ENCODE data around the gene ARAP1.

DNA sequence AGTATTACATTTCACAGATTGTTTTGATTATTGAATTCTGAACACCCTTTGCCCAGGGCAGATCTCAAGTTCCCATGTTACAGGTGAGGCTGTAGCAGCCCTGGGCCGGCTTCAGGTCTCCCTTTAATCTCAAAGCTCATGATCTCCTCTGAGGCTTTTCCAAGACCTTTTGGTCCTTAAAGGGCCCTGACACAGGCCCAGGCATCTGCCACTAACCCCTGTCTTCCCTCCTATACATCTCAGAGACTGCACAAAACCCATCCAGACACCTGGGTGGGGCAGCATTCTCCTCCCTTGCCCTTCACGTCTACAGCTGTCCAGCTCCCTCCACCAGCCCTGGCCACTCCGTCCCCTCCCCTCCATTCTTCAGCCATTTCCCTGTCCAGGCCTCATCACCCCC lies 115.8 kb downstream of the ARAP1 start:
- TF ChIP-seq, protein P1, sequence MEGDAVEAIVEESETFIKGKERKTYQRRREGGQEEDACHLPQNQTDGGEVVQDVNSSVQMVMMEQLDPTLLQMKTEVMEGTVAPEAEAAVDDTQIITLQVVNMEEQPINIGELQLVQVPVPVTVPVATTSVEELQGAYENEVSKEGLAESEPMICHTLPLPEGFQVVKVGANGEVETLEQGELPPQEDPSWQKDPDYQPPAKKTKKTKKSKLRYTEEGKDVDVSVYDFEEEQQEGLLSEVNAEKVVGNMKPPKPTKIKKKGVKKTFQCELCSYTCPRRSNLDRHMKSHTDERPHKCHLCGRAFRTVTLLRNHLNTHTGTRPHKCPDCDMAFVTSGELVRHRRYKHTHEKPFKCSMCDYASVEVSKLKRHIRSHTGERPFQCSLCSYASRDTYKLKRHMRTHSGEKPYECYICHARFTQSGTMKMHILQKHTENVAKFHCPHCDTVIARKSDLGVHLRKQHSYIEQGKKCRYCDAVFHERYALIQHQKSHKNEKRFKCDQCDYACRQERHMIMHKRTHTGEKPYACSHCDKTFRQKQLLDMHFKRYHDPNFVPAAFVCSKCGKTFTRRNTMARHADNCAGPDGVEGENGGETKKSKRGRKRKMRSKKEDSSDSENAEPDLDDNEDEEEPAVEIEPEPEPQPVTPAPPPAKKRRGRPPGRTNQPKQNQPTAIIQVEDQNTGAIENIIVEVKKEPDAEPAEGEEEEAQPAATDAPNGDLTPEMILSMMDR (IDR thresholded peaks at IDR 0.05), result no peak
- TF ChIP-seq POLR2AphosphoS5 (IDR thresholded peaks at IDR 0.05; ENCODE audit: low read depth, low read length) (no peak), SIN3A (IDR thresholded peaks at IDR 0.05; ENCODE audit: borderline replicate concordance, insufficient read depth, low read depth, low read length) (no peak), TCF7L2 (IDR thresholded peaks at IDR 0.05; ENCODE audit: low read depth, low read length) (no peak)
- TF ChIP-seq, protein P2, sequence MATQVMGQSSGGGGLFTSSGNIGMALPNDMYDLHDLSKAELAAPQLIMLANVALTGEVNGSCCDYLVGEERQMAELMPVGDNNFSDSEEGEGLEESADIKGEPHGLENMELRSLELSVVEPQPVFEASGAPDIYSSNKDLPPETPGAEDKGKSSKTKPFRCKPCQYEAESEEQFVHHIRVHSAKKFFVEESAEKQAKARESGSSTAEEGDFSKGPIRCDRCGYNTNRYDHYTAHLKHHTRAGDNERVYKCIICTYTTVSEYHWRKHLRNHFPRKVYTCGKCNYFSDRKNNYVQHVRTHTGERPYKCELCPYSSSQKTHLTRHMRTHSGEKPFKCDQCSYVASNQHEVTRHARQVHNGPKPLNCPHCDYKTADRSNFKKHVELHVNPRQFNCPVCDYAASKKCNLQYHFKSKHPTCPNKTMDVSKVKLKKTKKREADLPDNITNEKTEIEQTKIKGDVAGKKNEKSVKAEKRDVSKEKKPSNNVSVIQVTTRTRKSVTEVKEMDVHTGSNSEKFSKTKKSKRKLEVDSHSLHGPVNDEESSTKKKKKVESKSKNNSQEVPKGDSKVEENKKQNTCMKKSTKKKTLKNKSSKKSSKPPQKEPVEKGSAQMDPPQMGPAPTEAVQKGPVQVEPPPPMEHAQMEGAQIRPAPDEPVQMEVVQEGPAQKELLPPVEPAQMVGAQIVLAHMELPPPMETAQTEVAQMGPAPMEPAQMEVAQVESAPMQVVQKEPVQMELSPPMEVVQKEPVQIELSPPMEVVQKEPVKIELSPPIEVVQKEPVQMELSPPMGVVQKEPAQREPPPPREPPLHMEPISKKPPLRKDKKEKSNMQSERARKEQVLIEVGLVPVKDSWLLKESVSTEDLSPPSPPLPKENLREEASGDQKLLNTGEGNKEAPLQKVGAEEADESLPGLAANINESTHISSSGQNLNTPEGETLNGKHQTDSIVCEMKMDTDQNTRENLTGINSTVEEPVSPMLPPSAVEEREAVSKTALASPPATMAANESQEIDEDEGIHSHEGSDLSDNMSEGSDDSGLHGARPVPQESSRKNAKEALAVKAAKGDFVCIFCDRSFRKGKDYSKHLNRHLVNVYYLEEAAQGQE (IDR thresholded peaks at IDR 0.05; ENCODE audit: insufficient read depth in 1 of 2, low read depth in 2 of 2, low read length in 1 of 2), result no peak

Data from Panc1 (cell line).